GM13976 (cell line): ENCODE measurements around the gene EIF2S1.

Experiments
- DNase-seq: peaks from one replicate; pipeline ENCODE4 v3.0.0; 2012; ENCODE audit warnings: low spot score
- CTCF ChIP-seq: IDR thresholded peaks from 2 replicates; pipeline ENCODE4 v1.5.1; 2012; ENCODE audit warnings: borderline replicate concordance, mild to moderate bottlenecking; ENCODE audit not compliant: insufficient read depth; ENCODE audit errors: extremely low read depth, missing control alignments, control extremely low read depth
- in situ Hi-C: fragments of 300-500 bp; cut with MboI; formaldehyde crosslinking; loops from one replicate; pipeline ENCODE4 v1.12.0; 2022; ENCODE audit warnings: low sequenced_read_pairs, mixed read lengths, inconsistent platforms; ENCODE audit not compliant: unreplicated experiment

EIF2S1 gene

GRCh38 chr14:67357969-67358354 lies 2.2 kb upstream of the EIF2S1 start:
- no peak for TF ChIP-seq CTCF
- in situ Hi-C loops = no loop called here

GRCh38 chr14:67358924-67359774 lies 979 bp upstream of the EIF2S1 start:
- DNase-seq = no peak
- in situ Hi-C loops = no loop called here
- TF ChIP-seq CTCF = no peak

More at GRCh38 chr14:67357969-67358354, 2.2 kb upstream of the EIF2S1 start:
- no peak for DNase-seq

- in situ Hi-C loops = no loop called here
- TF ChIP-seq CTCF = no peak
- no peak for DNase-seq
These were observed 510 bp downstream of the EIF2S1 start for GRCh38 chr14:67360470-67361206.

GRCh38 chr14:67365476-67365875 lies 5.3 kb downstream of the EIF2S1 start:
- in situ Hi-C loops = no loop called here
- no peak for TF ChIP-seq CTCF
- DNase-seq = no peak

- DNase-seq = no peak
- in situ Hi-C loops = no loop called here
- TF ChIP-seq CTCF = no peak
These were observed 10.7 kb downstream of the EIF2S1 start for GRCh38 chr14:67370830-67371229.

GRCh38 chr14:67371247-67372148 lies 11.4 kb downstream of the EIF2S1 start:
- DNase-seq = no peak
- TF ChIP-seq CTCF = no peak
- in situ Hi-C loops = no loop called here
